NCI-H2107 (cell line): ENCODE data around the gene SNAP29.
"Not testable (repeated sequence)": the region's sequence is repeated elsewhere in the genome, so short reads cannot be mapped to it uniquely, and the experiment has no call there.

Experiments used
- DNase-seq: peaks from one replicate; lab custom pipeline; 2025; lab: John Stamatoyannopoulos, UW

Gene SNAP29

GRCh38 chr22:20930435-20930834 lies 71.6 kb downstream of the SNAP29 start:
- DNase-seq: not testable (repeated sequence)

GRCh38 chr22:20931126-20931654 lies 72.4 kb downstream of the SNAP29 start:
- DNase-seq: no peak

GRCh38 chr22:20933910-20934309 lies 75.1 kb downstream of the SNAP29 start:
- no peak for DNase-seq

GRCh38 chr22:20935049-20935448 lies 76.2 kb downstream of the SNAP29 start:
- DNase-seq: not testable (repeated sequence)

- not testable (repeated sequence) for DNase-seq
Measured at GRCh38 chr22:20935780-20936539, 77.2 kb downstream of the SNAP29 start.

- DNase-seq: no peak
Measured at GRCh38 chr22:20937031-20937793, 78.4 kb downstream of the SNAP29 start.

GRCh38 chr22:20937794-20938671 lies 79.2 kb downstream of the SNAP29 start:
- no peak for DNase-seq

GRCh38 chr22:20939457-20940185 lies 80.8 kb downstream of the SNAP29 start:
- DNase-seq: not testable (repeated sequence)

GRCh38 chr22:20940186-20940651 lies 81.4 kb downstream of the SNAP29 start:
- no peak for DNase-seq
